Stimulated activated naive B cell treated with anti-CD40 and anti-IgM and Interleukin-4, amounts not matched to agents 10 μg/mL and 1 μg/mL and 100 μg/mL, for 72 hours (primary cell): ENCODE measurements around the gene POC1A.

Experiments used
- ATAC-seq, 2 donors: fragments of 150-1000 bp; cut with Tn5 transposase; replicated peaks; 2 replicates each; pipeline ENCODE4 v1.10.0; 2021; ENCODE audit warnings: moderate library complexity in 1 of 2
- DNase-seq: peaks from one replicate; pipeline ENCODE4 v3.0.0; 2021
- H3K27ac Mint-ChIP-seq: one replicate; pipeline ENCODE4 v1.8.0; 2022; ENCODE audit warnings: mild to moderate bottlenecking, mixed read lengths
- H3K27me3 Mint-ChIP-seq, 2 donors: one replicate each; pipeline ENCODE4 v1.8.0; 2022; ENCODE audit warnings: mixed read lengths in 2 of 2
- H3K36me3 Mint-ChIP-seq, 2 donors: one replicate each; pipeline ENCODE4 v1.8.0; 2022; ENCODE audit warnings: mixed read lengths in 2 of 2, mild to moderate bottlenecking in 1 of 2
- H3K4me1 Mint-ChIP-seq, 2 donors: one replicate each; pipeline ENCODE4 v1.8.0; 2022; ENCODE audit warnings: mixed read lengths in 2 of 2, mild to moderate bottlenecking in 1 of 2
- H3K4me3 Mint-ChIP-seq, 2 donors: one replicate each; pipeline ENCODE4 v1.8.0; 2022; ENCODE audit warnings: mild to moderate bottlenecking in 2 of 2, mixed read lengths in 2 of 2, moderate library complexity in 1 of 2
- H3K9me3 Mint-ChIP-seq, 2 donors: one replicate each; pipeline ENCODE4 v1.8.0; 2022; ENCODE audit warnings: mixed read lengths in 2 of 2, mild to moderate bottlenecking in 1 of 2

Gene POC1A

DNA sequence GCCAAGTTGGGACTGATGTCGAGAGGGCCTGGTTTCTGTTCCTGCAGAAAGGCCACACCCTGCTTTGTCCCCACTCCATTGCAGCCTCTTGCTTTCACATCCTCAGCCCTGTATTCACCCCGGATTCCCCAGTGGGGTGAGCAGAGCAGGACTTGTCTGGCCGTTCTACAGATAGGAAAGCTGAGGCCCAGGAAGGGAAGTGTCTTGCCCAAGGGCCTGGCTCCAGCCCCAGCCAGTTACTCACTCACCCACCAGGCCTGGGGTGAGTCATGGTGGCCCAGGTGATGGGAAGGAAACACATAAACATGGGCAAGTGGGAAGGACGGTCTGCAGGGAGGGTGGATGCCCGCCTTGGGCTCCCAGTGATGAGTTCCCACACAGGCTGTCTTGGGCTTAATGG, 91.7 kb downstream of the POC1A start:
- Mint-ChIP-seq H3K36me3 (no peaks in the 10 kb centered on the region), H3K27me3 (no peaks in the 10 kb centered on the region), H3K4me3 (no peak overlapping the region), H3K9me3 (no peaks in the 10 kb centered on the region), H3K4me1 (peaks cover 25 to 37% of the 10 kb centered on the region in 2 donors), H3K27ac (peak overlapping the region; percentile 20)
- ATAC-seq (peak; percentile 82), DNase-seq (peak; percentile 38)

DNA sequence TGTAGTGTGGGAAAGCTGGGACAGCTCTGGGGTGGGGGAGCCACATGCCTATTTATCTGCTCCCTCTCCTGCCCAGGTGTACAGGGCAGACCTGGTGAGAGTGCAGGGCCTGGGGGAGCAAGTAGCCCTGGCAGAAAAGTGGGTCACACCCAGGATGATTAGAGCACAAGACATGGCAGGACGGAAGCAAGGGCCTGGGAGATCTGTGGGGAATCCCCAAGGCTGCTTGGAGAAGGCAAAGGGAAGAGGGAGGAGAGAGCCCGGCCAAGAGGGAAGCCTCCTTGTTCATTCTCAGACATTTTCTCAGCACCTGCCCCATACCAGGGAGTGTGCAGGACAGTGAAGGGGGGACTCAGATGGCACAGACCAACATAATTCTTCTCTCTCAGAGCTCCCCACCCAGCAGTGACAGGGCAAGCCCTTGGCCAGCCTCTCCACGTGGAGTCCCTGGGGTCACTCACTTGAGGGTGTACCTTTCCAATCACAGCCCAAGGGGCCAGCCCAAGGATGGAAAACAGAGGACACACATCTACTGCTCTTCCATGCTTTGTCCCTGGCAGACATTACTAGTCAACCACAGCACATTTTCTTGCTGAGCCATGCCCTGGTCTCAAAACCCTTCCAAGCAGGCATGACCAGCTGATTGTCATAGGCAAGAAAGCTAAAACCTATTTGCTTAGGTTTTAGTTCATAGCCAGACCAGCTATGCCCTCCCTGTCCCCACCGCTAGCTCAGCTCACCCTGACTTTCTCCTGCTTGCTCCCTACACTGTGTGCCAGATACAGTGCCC, 92.9 kb downstream of the POC1A start:
- H3K36me3 Mint-ChIP-seq = no peaks in the 10 kb centered on the region
- H3K9me3 Mint-ChIP-seq = no peaks in the 10 kb centered on the region
- DNase-seq (no peak), ATAC-seq (no peak)
- no peaks in the 10 kb centered on the region for H3K27me3 Mint-ChIP-seq
- no peak overlapping the region for H3K4me3 Mint-ChIP-seq
- no peak overlapping the region for H3K27ac Mint-ChIP-seq
- H3K4me1 Mint-ChIP-seq = peaks cover 25 to 44% of the 10 kb centered on the region in 2 donors

DNA sequence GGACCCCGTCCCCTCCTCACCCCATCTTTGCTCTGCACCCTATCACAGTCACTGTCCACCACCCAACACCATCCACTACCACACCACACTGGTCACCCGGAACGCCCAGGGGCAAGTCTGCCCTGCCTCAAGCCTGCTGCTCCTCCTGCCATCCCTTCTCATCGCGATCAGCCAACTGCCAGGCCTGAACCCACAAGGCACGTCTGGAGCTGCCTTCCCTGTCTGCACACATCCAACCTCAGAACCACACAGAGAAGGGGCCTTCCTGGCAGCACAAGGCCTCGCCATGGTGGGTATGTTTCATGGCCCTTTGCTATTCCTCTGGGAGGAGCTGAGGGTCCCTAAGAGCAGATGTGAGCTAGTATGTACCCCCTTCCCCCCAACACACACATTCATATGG, 94.4 kb downstream of the POC1A start:
- ATAC-seq = no peak
- no peak for DNase-seq
- Mint-ChIP-seq H3K4me3 (peak overlapping the region in 1 of 2 donors; percentile 27), H3K27me3 (no peaks in the 10 kb centered on the region), H3K9me3 (no peaks in the 10 kb centered on the region), H3K36me3 (no peaks in the 10 kb centered on the region), H3K27ac (no peak overlapping the region), H3K4me1 (peaks cover 31 to 53% of the 10 kb centered on the region in 2 donors)

DNA sequence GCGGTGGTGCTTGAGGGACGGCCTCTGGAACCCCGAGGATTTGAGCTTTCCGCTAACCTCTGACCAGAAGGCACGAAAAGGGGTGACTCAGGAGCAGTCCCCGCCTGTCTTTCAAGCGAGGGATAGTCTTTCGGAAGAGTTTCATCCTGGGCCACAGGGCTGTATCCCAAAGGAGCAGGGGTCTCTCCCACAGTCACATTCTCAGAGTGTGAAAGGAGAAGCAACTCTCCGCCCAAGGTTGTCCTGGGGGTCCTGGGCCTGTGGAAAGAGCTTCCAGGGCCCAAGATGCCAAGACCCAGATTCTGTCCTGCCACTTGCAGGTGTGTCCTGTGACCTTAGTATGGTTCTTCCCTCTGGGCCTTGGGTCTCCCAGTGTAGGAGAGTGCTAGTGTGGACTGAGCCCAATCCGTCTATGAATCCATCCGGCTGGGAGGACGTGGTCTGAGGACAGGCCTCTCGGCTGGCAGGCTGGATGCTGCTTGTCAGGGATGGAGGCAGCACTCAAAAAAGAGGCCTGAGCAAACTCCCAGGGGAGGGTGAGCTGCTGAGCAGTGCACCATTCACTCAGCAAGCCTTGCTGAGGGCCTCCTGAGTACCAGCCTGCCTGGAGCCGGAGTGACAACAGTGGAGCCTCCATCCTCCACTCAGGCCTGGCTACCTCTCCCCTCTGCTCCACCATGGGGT, 96.3 kb downstream of the POC1A start:
- DNase-seq (no peak), ATAC-seq (no peak)
- Mint-ChIP-seq H3K36me3 (peaks cover 5 to 9% of the 10 kb centered on the region in 2 donors), H3K9me3 (no peaks in the 10 kb centered on the region), H3K4me1 (peaks cover 46 to 65% of the 10 kb centered on the region in 2 donors), H3K27ac (peak overlapping the region; percentile 51), H3K27me3 (no peaks in the 10 kb centered on the region), H3K4me3 (peak overlapping the region; percentile 91 to 92)

DNA sequence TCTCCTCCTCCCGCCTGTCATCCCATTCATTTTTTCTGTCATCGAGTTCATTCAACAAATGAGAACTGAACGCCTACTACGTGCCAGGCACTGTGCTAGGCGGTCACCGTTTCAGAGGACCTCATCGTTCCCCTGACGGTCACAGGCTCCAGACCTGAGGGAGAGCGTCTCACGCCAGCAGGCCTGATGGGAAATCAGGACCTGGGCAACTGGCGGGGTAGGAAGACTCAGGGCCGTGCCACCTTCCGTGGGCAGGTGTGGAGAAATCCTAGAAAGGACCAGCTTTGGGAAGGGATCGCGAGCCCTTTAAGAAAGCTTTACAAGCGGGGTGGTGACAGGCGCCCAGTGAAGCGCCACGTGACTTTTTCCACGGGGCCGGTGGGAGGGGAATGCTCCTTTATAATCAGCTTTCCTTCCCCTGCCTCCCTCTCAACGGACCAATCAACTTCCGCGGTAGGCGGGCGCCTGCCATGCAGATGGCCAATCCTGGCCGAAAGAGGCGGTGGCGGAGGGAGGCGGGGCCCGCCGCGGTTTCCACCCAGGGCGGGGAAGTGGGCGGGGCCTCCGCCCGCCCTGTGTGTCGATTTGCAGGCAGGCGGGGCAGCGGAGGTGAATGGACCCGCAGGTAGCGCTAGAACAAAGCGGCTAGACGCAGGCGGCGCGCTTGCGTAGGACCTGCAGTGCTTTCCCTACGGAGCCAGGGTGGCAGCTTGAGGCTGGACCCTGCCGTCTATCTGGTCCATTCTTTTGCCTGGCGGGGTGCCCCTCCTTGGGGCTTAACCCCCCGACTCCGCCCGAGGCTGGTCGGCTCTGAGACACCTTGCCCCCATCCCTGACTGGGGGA, 97.0 kb downstream of the POC1A start:
- ATAC-seq = peak; percentile 82 to 88
- peak overlapping the region; percentile 95 for H3K27ac Mint-ChIP-seq
- no peaks in the 10 kb centered on the region for H3K9me3 Mint-ChIP-seq
- H3K4me3 Mint-ChIP-seq = peak overlapping the region; percentile 91 to 92
- DNase-seq = peak; percentile 98
- H3K27me3 Mint-ChIP-seq = no peaks in the 10 kb centered on the region
- peaks cover 49 to 67% of the 10 kb centered on the region in 2 donors for H3K4me1 Mint-ChIP-seq
- peaks cover 8 to 13% of the 10 kb centered on the region in 2 donors for H3K36me3 Mint-ChIP-seq

DNA sequence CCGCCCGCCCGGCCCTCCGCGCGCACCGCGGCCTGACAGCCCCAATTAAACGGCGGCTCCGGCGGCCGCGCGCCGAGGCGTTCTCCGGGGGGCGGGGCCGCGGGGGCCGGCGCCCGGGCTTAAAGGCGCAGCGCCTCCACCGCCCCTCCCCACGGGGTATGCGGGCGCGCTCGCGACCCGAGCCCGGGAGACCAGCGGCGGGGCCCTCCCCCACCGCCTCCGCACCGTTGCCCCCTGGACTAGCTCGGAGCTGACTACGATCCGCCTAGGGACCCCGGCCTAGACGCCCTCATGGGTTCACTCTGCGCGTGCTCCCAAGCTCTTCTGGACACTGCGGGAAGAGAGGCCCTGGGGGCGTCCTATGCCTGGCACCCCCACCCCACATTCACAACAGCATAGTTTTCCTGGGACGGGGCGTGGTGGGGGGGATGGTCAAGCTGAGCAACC, 97.7 kb downstream of the POC1A start, which contains the start of gene DUSP7:
DUSP7 (minus strand) TSS at position 51 of the 447 bp plus-strand sequence. CDS start 205 bp downstream, outside the sequence.
- Mint-ChIP-seq H3K4me1 (peaks cover 50 to 67% of the 10 kb centered on the region in 2 donors), H3K27ac (peak within 1 kb of the TSS; percentile 95), H3K36me3 (peaks cover 12 to 19% of the 10 kb centered on the region in 2 donors), H3K4me3 (peak within 1 kb of the TSS; percentile 91 to 92), H3K27me3 (no peaks in the 10 kb centered on the region), H3K9me3 (no peaks in the 10 kb centered on the region)
- peak; percentile 51 for DNase-seq
- ATAC-seq = peak; percentile 36 to 44

DNA sequence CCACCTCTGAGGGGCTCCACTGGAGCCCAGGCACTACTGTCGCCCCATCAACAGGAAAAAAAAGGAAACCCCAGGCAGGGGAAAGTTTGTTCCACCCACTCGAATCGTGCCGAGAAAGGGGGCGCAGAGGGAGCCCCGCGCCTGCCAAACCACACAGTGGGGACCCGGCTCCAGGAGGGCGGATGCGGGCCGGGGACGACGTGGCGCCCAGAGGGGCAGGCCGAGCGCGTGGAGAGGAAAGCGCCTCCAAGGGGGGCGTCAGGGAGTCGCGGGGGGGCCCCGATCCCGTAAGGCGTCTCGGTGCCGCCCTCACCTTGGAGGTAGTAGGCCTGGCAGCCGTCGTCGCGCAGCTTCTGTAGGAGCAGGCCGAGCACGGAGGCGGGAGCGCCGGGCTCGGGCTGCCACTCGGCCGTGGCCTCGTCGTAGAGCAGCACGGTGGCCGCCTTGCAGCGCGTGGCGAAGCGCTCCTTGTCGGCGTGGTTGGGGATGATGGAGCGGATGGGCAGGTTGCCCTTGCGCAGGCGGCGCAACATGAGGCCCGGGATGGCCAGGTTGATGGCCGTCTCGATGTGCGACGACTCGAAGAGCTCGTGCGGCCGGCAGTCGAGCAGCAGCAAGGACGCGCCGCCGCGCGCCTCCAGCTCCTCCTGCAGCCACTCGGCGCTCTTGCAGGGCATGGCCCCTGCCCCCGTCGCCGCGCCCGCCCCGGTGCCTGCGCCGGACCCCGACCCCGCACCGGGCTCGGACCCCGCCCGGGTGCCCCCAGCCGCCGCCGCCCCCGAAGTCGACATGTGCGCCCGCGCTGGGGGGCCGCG, 98.5 kb downstream of the POC1A start:
- Mint-ChIP-seq H3K9me3 (no peaks in the 10 kb centered on the region), H3K4me3 (peak overlapping the region; percentile 87 to 88), H3K36me3 (peaks cover 14 to 23% of the 10 kb centered on the region in 2 donors), H3K4me1 (peaks cover 48 to 68% of the 10 kb centered on the region in 2 donors), H3K27me3 (no peaks in the 10 kb centered on the region), H3K27ac (peak overlapping the region; percentile 94)
- peak; percentile 21 to 33 for ATAC-seq
- DNase-seq = peak; percentile 48

DNA sequence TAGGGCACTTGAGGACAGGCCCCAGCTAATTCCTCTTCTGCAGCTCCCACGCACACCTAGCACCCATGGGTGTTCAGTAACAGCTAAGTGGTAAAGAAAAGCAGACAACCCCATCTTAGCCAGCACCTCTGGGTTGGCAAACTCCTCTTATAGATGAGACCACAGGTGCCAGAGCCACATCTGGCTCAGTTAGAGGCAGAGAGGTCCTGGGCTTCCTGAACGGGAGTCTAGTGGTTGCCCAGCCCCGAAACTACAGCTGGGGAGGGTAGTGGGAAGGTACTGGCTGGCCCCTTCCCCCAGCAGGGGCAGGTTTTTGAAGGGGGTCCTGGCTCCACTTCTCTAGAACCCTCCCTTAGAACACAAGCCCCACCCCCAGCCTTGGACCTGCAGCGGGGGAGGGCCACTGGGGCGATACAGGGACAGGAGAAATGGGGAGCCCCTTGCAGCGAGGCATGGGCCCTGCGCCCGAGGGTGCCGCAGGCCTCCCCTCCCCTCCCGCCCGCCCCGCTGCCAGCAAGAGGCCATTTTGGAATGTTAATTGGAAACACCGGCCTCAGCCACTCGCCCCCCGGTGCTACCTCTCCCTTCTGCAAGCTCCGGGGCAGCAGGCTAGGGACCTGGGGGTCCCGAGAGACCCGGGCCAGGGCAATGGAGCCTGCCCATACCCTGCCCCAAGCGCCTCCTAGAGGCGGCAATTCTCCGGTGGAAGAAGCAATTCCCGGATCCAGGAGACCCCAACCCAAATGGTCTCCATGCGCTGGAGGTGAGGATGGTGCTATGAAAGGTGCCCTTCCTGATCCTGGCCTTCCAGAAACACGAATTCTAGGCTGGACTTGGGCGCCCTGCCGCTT, 99.3 kb downstream of the POC1A start:
- Mint-ChIP-seq H3K4me1 (peaks cover 49 to 67% of the 10 kb centered on the region in 2 donors), H3K27me3 (no peaks in the 10 kb centered on the region), H3K4me3 (peak overlapping the region; percentile 87 to 88), H3K36me3 (peaks cover 18 to 27% of the 10 kb centered on the region in 2 donors), H3K9me3 (no peaks in the 10 kb centered on the region), H3K27ac (peak overlapping the region; percentile 94)
- ATAC-seq = no peak
- DNase-seq = no peak

DNA sequence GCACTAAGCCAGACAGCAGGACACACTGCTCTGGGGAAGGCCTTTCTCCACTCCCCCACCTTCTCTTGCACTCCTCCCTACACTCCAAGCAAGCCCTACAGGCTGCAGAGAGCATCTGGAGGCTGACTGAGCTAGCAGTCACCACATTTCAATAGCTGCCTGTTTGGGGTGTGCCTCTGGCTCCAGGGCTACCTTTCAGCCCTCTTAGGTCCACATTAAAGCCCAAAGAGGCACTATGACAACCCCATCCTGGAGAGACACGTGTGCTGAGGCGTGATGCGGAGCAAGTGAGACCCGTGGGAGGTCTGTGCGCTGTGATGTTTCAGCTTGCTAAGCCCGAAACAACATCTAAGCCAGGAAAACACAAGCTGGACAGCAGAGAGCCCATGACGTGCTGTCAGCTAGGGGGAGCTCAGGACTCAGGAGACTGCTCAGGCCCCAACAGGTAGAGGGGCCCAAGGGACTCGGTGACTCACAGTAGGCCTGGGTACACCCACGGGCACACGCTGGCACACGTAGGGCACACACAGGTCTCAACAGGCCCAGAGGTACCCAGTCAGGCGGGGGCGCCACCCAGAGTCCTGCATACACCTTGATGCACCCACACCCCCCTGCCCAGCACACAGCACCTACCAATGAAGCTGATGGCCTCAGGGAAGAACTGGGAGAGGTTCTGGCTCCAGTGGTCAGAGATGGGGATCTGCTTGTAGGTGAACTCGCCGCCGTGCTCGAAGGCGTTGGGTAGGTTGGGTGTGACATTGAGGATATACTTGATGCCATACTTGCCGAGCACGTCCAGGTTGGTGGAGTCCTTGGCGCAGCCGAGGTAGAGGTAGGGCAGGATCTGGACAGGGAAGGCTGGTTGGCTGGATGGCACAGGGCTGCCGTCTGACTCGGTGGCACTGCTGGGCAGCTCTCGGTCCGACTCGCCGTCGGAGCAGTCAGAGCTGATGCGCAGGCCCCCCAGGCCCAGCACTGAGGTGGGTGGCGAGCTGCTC, 100.6 kb downstream of the POC1A start:
- Mint-ChIP-seq H3K4me3 (peak overlapping the region; percentile 65 to 73), H3K4me1 (peaks cover 43 to 56% of the 10 kb centered on the region in 2 donors), H3K9me3 (no peaks in the 10 kb centered on the region), H3K27ac (peak overlapping the region; percentile 92), H3K27me3 (no peaks in the 10 kb centered on the region), H3K36me3 (peaks cover 26 to 36% of the 10 kb centered on the region in 2 donors)
- DNase-seq = peak; percentile 24
- ATAC-seq = peak; percentile 8 to 10

DNA sequence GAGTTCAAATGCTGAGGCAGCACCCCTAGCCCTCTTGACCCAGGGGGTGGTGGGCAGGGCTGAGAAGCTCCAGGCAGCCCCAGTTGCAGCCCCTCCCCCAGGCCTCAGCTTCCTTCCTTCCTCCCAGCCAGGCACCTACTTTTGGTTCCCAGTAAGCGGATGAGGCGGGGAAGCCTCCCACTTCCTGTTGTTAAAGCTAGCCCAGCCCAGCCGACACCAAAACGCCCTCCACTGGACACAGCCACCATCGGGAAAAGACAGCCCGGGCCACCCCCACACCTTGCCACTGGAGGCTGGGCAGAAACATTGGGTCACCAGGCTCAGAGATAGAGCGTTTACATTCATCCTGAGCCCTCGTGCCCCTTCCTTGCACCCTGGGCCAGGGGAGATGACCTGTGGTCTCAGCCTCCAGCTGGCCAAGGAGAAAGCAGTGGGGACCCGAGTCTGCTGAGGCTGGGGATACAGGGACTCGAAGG, 101.4 kb downstream of the POC1A start:
- Mint-ChIP-seq H3K36me3 (peaks cover 26 to 36% of the 10 kb centered on the region in 2 donors), H3K4me3 (peak overlapping the region; percentile 69 to 73), H3K4me1 (peaks cover 40 to 55% of the 10 kb centered on the region in 2 donors), H3K27me3 (no peaks in the 10 kb centered on the region), H3K9me3 (no peaks in the 10 kb centered on the region), H3K27ac (peak overlapping the region; percentile 92)
- ATAC-seq = no peak
- no peak for DNase-seq

DNA sequence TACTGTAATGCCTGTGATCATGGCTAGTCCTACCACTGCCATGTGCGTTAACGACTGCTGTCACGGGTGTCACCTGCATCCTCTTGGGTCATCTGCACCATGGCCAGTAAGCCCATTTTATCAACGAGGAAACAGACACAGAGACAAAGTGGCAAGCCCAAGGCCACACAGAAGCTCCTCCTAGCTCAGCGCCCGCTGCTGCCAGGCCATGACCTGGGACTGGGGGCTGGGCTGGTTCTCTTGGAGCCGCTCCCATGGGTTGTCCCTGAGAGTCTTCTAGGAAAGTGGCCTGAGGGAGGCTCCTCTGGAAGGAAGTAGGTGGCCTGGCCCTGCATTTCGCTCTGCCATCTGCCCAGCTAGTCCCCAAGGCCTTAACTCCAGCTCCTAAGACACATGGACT, 102.8 kb downstream of the POC1A start:
- Mint-ChIP-seq H3K4me1 (peaks cover 40 to 44% of the 10 kb centered on the region in 2 donors), H3K36me3 (peaks cover 26 to 36% of the 10 kb centered on the region in 2 donors), H3K27me3 (no peaks in the 10 kb centered on the region), H3K4me3 (no peak overlapping the region), H3K9me3 (no peaks in the 10 kb centered on the region), H3K27ac (no peak overlapping the region)
- DNase-seq (no peak), ATAC-seq (no peak)

DNA sequence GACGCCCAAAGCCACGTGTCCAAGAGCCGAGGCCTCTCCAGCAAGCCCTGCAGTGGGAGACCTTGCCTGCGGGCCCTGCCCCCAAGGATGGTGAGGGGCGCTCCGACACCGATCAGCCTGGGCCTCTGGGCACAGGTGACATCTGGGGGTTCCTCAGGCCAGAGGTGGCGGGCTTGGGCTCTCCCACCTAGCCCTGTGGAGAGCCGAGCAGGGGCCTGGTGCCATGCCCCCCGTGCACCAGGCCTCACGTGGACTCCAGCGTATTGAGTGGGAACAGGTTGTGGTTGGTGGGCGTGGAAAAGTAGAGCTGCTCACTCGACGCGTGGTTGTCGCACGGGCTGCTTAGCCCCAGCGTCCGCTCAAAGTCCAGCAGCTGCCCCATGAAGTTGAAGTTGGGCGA, 103.7 kb downstream of the POC1A start:
- H3K4me1 Mint-ChIP-seq = peaks cover 37 to 43% of the 10 kb centered on the region in 2 donors

More for the DNA sequence above, 103.7 kb downstream of the POC1A start:
- H3K36me3 Mint-ChIP-seq = peaks cover 26 to 36% of the 10 kb centered on the region in 2 donors
- no peak overlapping the region for H3K27ac Mint-ChIP-seq
- no peak for DNase-seq
- H3K27me3 Mint-ChIP-seq = no peaks in the 10 kb centered on the region
- H3K9me3 Mint-ChIP-seq = no peaks in the 10 kb centered on the region
- no peak overlapping the region for H3K4me3 Mint-ChIP-seq
- no peak for ATAC-seq
